Sigmoid colon (tissue), 4 donors: ENCODE measurements around the gene GPX6.

Experiments
- POLR2A ChIP-seq, 2 donors: fragments of 450-650 bp; IDR thresholded peaks; one replicate each; pipeline ENCODE4 v1.6.1; 2016; ENCODE audit warnings: antibody characterized with exemption in 2 of 2, mild to moderate bottlenecking in 2 of 2, moderate library complexity in 2 of 2
- POLR2AphosphoS5 ChIP-seq, 4 donors: sonication (generic); formaldehyde crosslinking; IDR thresholded peaks; one replicate each; pipeline ENCODE4 v1.6.1; 2017; ENCODE audit warnings: antibody characterized with exemption in 4 of 4
- TF ChIP-seq, protein P1 (sequence below), 4 experiments: fragments of 450-650 bp in 3 of 4; fragments of 200-600 bp in 1 of 4; IDR thresholded peaks; one replicate each; pipeline ENCODE4 v1.5.1; 2016 to 2019; ENCODE audit warnings: antibody characterized with exemption in 4 of 4, mild to moderate bottlenecking in 3 of 4, moderate library complexity in 2 of 4

DNA sequence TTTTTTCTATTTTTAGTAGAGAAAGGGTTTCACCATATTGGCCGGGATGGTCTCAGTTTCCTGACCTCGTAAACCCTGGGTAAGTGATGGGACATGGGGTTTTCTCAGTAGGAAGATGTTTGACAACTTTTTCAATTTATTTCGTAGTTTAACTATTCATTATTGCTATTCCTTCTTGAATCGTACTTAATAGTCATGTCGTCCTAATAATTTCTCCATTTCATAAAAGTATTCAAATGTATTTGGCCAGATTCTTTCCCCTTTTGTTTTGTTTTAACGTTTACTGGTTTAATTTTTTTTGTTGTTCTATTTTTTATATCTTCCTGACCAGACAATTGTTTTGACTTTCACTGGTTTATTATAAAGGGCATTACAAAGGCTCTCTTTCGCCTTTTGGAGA is 26.4 kb upstream of the GPX6 start:
- no peak for TF ChIP-seq POLR2AphosphoS5 (IDR thresholded peaks at IDR 0.05)
- TF ChIP-seq, protein P1, sequence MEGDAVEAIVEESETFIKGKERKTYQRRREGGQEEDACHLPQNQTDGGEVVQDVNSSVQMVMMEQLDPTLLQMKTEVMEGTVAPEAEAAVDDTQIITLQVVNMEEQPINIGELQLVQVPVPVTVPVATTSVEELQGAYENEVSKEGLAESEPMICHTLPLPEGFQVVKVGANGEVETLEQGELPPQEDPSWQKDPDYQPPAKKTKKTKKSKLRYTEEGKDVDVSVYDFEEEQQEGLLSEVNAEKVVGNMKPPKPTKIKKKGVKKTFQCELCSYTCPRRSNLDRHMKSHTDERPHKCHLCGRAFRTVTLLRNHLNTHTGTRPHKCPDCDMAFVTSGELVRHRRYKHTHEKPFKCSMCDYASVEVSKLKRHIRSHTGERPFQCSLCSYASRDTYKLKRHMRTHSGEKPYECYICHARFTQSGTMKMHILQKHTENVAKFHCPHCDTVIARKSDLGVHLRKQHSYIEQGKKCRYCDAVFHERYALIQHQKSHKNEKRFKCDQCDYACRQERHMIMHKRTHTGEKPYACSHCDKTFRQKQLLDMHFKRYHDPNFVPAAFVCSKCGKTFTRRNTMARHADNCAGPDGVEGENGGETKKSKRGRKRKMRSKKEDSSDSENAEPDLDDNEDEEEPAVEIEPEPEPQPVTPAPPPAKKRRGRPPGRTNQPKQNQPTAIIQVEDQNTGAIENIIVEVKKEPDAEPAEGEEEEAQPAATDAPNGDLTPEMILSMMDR (IDR thresholded peaks at IDR 0.05): no peak
- TF ChIP-seq POLR2A (IDR thresholded peaks at IDR 0.05): no peak
